SK-MEL-5 (cell line): ENCODE measurements around the gene LARP6. TPM values are rescaled to one million over a fixed set of nuclear protein-coding genes. Genes with fewer than 3 reads are reported as not detected.

ENCODE experiments used
- DNase-seq: peaks from one replicate; pipeline ENCODE4 v3.0.0-alpha.2; 2016; ENCODE audit warnings: low read depth, low spot score
- in situ Hi-C: cut with HindIII; loops from 2 replicates; pipeline ENCODE4 v1.10.0; 2016; ENCODE audit warnings: low sequenced_read_pairs, high pct_unique_total_duplicates, low pct_unique_long_range_greater_than_20kb
- total RNA-seq: library from RNA; depleted of rRNA; stranded (reverse); fragments of >200 nt; shearing (Covaris generic); gene quantifications from 2 replicates; pipeline ENCODE4 v1.2.3, GENCODE V29; 2014; rRNA removed

Gene LARP6
- total RNA-seq, 1 experiment from 2014 or later: 25.4 TPM

- DNase-seq: no peak
- in situ Hi-C loops: no loop called here
Observed at GRCh38 chr15:70786996-70787395, 67.0 kb downstream of the LARP6 start.

GRCh38 chr15:70783610-70784022, 70.3 kb downstream of the LARP6 start:
- in situ Hi-C loops: no loop called here
- DNase-seq: no peak

GRCh38 chr15:70783041-70783440, 70.9 kb downstream of the LARP6 start:
- DNase-seq: no peak
- in situ Hi-C loops: no loop called here

- DNase-seq: no peak
- in situ Hi-C loops: no loop called here
Observed at GRCh38 chr15:70781236-70781635, 72.7 kb downstream of the LARP6 start.

Other genes starting within 250 kb of the LARP6 start
- 24.4 and 27.1 TPM in 2 replicates for gene UACA, start 90.6 kb downstream of the LARP6 start, total RNA-seq
- 0.48 and 0.80 TPM in 2 replicates for gene THAP10, start 38.3 kb upstream of the LARP6 start, total RNA-seq
- 1.1 and 1.6 TPM in 2 replicates for gene LRRC49, start 38.7 kb upstream of the LARP6 start, total RNA-seq